Caco-2 (cell line): Measurements from ENCODE around the gene HSPG2. TPM values are rescaled to one million over a fixed set of nuclear protein-coding genes. Genes with fewer than 3 reads are reported as not detected.

Source experiments
- BruUV-seq: library from RNA; stranded (reverse); fragments of 400-500 nt; replicated peaks from 2 replicates; lab custom pipeline; 2021; lab: Mats Ljungman, UMichigan
- CTCF ChIA-PET: fragments of 300-600 bp; sonication (Branson Sonifier 250); formaldehyde crosslinking; loops from one replicate; lab custom pipeline; 2022; ENCODE audit warnings: antibody characterized with exemption; lab: Charles Lee
- POLR2A ChIA-PET: fragments of 300-600 bp; sonication (Branson Sonifier 250); formaldehyde crosslinking; loops from one replicate; lab custom pipeline; 2022; ENCODE audit warnings: antibody characterized with exemption; lab: Charles Lee
- DNase-seq, 2 experiments: peaks; one replicate each; pipeline versions ENCODE4 v3.0.0 to v3.0.0-alpha.2; 2020 to 2022
- H3K27me3 ChIP-seq: replicated peaks from 2 replicates; pipeline ENCODE4 v1.6.0; 2011; ENCODE audit warnings: low read length; ENCODE audit not compliant: control insufficient read depth, insufficient read depth
- H3K36me3 ChIP-seq: 2 replicates; pipeline ENCODE4 v1.5.1; 2011; ENCODE audit warnings: low read length; ENCODE audit not compliant: control insufficient read depth, insufficient read depth
- H3K4me1 ChIP-seq: fragments of 250-450 bp; sonication (Bioruptor Pico); 2 replicates; pipeline ENCODE4 v1.5.1; 2020; ENCODE audit warnings: mild to moderate bottlenecking
- H3K4me3 ChIP-seq: 2 replicates; pipeline ENCODE4 v1.5.1; 2011; ENCODE audit warnings: low read depth, mild to moderate bottlenecking, control low read depth, low read length
- H3K9me3 ChIP-seq: fragments of 250-450 bp; sonication (Bioruptor Pico); 2 replicates; pipeline ENCODE4 v1.5.1; 2020; ENCODE audit warnings: mild to moderate bottlenecking, moderate library complexity
- H3K27ac Mint-ChIP-seq: one replicate; pipeline ENCODE4 v1.8.0; 2022; ENCODE audit warnings: mixed read lengths; ENCODE audit not compliant: unreplicated experiment
- H3K27me3 Mint-ChIP-seq: one replicate; pipeline ENCODE4 v1.8.0; 2022; ENCODE audit warnings: mixed read lengths; ENCODE audit not compliant: insufficient read depth, unreplicated experiment
- H3K36me3 Mint-ChIP-seq: one replicate; pipeline ENCODE4 v1.8.0; 2022; ENCODE audit warnings: mild to moderate bottlenecking, mixed read lengths; ENCODE audit not compliant: insufficient read depth, unreplicated experiment
- H3K4me1 Mint-ChIP-seq: one replicate; pipeline ENCODE4 v1.8.0; 2022; ENCODE audit warnings: low read depth, mixed read lengths; ENCODE audit not compliant: unreplicated experiment
- H3K4me3 Mint-ChIP-seq: one replicate; pipeline ENCODE4 v1.8.0; 2022; ENCODE audit warnings: mild to moderate bottlenecking, moderate library complexity, mixed read lengths; ENCODE audit not compliant: unreplicated experiment
- H3K9me3 Mint-ChIP-seq: one replicate; pipeline ENCODE4 v1.8.0; 2022; ENCODE audit warnings: mixed read lengths; ENCODE audit not compliant: unreplicated experiment
- CTCF ChIP-seq, 2 experiments: fragments of 200-600 bp in 1 of 2; IDR thresholded peaks; 1 replicate in 1 of 2; 2 replicates in 1 of 2; pipeline versions ENCODE4 v1.5.1 to v1.8.0; 2011 to 2022; ENCODE audit warnings: antibody characterized with exemption in 1 of 2, control low read depth in 1 of 2, inconsistent platforms in 1 of 2, low read depth in 1 of 2, low read length in 1 of 2, mild to moderate bottlenecking in 1 of 2, moderate library complexity in 1 of 2; ENCODE audit not compliant: insufficient read depth in 1 of 2, severe bottlenecking in 1 of 2, unreplicated experiment in 1 of 2
- intact Hi-C: fragments of 100-400 bp; cut with micrococcal nuclease; formaldehyde crosslinking; loops from one replicate; pipeline ENCODE4 v1.10.0; 2022; ENCODE audit not compliant: unreplicated experiment
- total RNA-seq: library from RNA; stranded (reverse); gene quantifications from 2 replicates; pipeline ENCODE4 v1.2.3, GENCODE V29; 2022

HSPG2 gene
- total RNA-seq, 1 experiment from 2014 or later, result 237 TPM

GRCh38 chr1:21906173-21907078 is 30.7 kb downstream of the HSPG2 start:
- no peak for DNase-seq

GRCh38 chr1:21904704-21905520 is 32.2 kb downstream of the HSPG2 start:
- Mint-ChIP-seq H3K27me3 (no peaks in the 10 kb centered on the region), H3K27ac (peak overlapping the region; percentile 82), H3K36me3 (peaks cover 64% of the 10 kb centered on the region), H3K9me3 (no peaks in the 10 kb centered on the region), H3K4me1 (peaks cover 44% of the 10 kb centered on the region), H3K4me3 (no peak overlapping the region)
- CTCF ChIA-PET, result no interaction called here
- no peak overlapping the region for H3K4me3 ChIP-seq
- intact Hi-C loops, result loop anchor here (5.0 kb wide), 1 partner anchor 32 kb away; the partner anchor contains the start of gene HSPG2
- peaks cover 50% of the 10 kb centered on the region for H3K4me1 ChIP-seq
- POLR2A ChIA-PET, result no interaction called here
- BruUV-seq, result no TSS peak
- no peak for TF ChIP-seq CTCF (IDR thresholded peaks at IDR 0.05; ENCODE audit: insufficient read depth in 1 of 2, low read depth in 1 of 2, low read length in 1 of 2, severe bottlenecking in 1 of 2, unreplicated experiment in 1 of 2)
- no peaks in the 10 kb centered on the region for H3K27me3 ChIP-seq
- DNase-seq, result peak in 1 of 2 experiments; percentile 49
- H3K9me3 ChIP-seq, result no peaks in the 10 kb centered on the region
- peaks cover 2% of the 10 kb centered on the region for H3K36me3 ChIP-seq

More at GRCh38 chr1:21906173-21907078, 30.7 kb downstream of the HSPG2 start:
- Histone ChIP-seq H3K9me3 (no peaks in the 10 kb centered on the region), H3K36me3 (peaks cover 1% of the 10 kb centered on the region), H3K27me3 (no peaks in the 10 kb centered on the region), H3K4me1 (peaks cover 62% of the 10 kb centered on the region), H3K4me3 (no peak overlapping the region)
- Mint-ChIP-seq H3K9me3 (no peaks in the 10 kb centered on the region), H3K27me3 (no peaks in the 10 kb centered on the region), H3K27ac (no peak overlapping the region), H3K4me1 (peaks cover 48% of the 10 kb centered on the region), H3K4me3 (no peak overlapping the region), H3K36me3 (peaks cover 71% of the 10 kb centered on the region)
- BruUV-seq, result no TSS peak
- no peak for TF ChIP-seq CTCF (IDR thresholded peaks at IDR 0.05; ENCODE audit: insufficient read depth in 1 of 2, low read depth in 1 of 2, low read length in 1 of 2, severe bottlenecking in 1 of 2, unreplicated experiment in 1 of 2)
- ChIA-PET CTCF (no interaction called here), POLR2A (no interaction called here)
- intact Hi-C loops, result no loop called here

GRCh38 chr1:21904454-21904703 is 32.7 kb downstream of the HSPG2 start:
- no peak for TF ChIP-seq CTCF (IDR thresholded peaks at IDR 0.05; ENCODE audit: insufficient read depth in 1 of 2, low read depth in 1 of 2, low read length in 1 of 2, severe bottlenecking in 1 of 2, unreplicated experiment in 1 of 2)
- no peak overlapping the region for H3K4me3 ChIP-seq
- H3K27ac Mint-ChIP-seq, result peak overlapping the region; percentile 82
- H3K36me3 Mint-ChIP-seq, result peaks cover 60% of the 10 kb centered on the region
- ChIA-PET CTCF (no interaction called here), POLR2A (no interaction called here)
- peaks cover 50% of the 10 kb centered on the region for H3K4me1 ChIP-seq
- H3K9me3 ChIP-seq, result no peaks in the 10 kb centered on the region
- no peaks in the 10 kb centered on the region for H3K27me3 Mint-ChIP-seq
- BruUV-seq, result no TSS peak
- peaks cover 3% of the 10 kb centered on the region for H3K36me3 ChIP-seq
- H3K27me3 ChIP-seq, result no peaks in the 10 kb centered on the region
- DNase-seq, result no peak
- H3K9me3 Mint-ChIP-seq, result no peaks in the 10 kb centered on the region
- intact Hi-C loops, result loop anchor here (5.0 kb wide), 1 partner anchor 33 kb away; the partner anchor contains the start of gene HSPG2
- no peak overlapping the region for H3K4me3 Mint-ChIP-seq
- peaks cover 40% of the 10 kb centered on the region for H3K4me1 Mint-ChIP-seq
